GM19025 (cell line): ENCODE results near the gene NRAP.

Experiments
- ATAC-seq: cut with Tn5 transposase; IDR thresholded peaks from one replicate; pipeline ENCODE4 v1.9.1; 2021; ENCODE audit warnings: mild to moderate bottlenecking, low read depth, moderate library complexity; ENCODE audit not compliant: unreplicated experiment

Gene NRAP

DNA sequence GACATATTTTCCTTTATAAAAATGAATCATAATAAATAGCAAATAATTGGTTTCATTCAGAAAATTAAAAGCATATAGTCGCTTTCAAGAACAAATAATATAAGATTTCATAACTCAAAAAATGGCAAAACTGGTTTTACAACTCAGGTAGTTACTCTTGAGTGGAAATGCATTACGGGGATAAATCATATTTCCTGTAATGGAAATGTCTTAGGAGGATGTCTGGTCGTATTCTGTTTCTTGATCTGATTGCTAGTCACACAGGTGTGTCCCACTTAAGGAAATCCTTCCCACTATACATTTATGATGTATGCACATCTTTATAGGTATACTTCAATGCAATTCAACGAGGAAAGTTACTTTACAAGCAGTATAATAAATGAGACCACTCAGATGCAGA lies 20.7 kb downstream of the NRAP start:
- ATAC-seq, result no peak

DNA sequence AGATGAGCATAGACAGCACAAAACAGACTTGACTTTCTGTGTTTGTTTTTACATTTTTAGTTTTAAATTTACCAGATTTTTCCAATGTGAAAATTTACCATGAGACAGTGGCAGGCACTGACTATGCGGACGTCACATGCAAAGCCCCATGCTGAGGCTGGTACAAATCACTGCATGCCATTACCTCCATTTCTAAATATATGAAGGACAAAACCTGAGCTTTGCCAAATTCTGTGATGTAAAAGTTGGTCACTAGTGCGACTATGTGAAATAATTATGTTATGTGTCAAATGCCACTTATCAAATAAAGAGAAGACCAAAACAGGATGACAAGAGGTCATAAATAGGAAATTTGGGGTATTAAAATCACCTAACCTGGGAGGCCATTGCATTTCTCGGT lies 22.1 kb downstream of the NRAP start:
- no peak for ATAC-seq

DNA sequence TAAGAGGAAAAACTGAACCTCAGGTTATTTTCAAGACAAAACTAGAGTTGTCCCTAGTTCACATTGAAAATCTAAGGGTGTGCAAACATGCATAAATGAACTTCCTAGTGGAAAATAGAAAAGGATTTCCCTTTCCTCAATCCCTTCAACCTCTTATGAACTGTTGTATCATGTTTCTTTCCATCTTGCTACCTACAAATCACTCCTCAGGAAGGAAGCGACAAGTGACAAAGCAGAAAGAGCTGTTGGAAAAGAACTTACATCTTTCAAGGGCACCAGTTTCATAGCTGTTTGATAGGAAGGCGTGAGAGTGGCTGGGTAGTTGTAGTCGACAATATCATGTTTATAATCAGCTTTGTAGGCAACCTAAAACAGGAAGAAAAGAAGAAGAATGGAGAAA lies 23.9 kb downstream of the NRAP start:
- ATAC-seq, result no peak

DNA sequence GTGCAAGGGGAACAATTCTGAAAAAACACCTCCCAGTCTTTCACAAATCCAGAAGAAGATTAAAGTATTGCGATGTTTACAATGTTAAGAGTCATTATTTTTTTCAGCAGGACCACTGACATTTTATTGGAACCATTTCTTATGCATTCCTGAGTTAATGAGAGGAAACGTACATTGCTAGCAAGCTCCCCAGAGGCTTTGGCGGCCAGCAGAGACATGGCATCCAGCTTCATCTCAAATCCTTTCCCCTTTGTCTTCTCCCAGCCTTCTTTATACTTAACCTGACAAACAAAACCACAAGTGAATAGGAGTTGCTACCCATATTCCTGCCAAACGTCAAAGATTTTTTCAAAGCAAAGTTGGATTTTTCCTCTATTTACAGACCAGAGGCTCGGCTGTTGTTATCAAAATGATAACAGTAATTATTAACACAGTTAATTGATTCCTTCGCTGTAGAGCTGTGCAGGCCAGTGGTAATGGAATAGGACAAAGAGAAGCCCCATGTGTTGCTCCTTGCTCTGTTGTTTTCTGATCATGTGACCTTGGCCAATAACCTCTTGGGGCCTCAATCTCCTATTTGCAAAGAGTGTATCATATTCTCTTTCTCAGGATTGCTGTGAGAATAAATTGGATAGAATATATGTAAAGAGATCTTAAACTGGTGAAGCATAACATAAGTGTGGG lies 32.0 kb downstream of the NRAP start:
- ATAC-seq, result no peak

DNA sequence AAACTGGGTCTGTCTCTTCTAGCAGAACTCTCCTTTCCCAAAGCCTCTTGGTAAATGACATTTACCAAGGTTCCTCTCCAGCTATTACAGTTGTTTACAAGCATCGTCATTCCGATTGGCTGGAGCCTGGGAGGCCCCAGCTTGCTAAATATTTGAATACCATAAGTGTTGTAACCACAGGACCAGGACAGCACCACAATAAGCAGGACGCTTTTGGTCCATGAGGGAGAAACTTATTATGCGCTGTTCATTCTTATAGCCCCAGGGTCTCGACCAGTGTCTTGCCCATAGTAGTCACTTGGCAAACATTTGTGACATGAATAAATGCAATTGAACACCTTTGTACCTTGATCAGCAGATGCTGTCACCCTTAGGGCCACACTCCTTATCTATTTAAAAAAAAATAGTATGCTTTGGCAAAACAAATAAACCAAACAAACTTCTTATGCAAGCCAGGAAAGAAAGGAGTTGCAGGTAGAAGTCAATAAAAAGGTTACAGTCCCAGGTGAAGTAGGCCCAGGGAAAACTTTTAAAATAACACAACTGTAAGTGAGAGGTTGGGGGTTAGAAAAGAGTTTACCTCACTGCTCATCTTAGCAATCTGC lies 32.8 kb downstream of the NRAP start:
- no peak for ATAC-seq

DNA sequence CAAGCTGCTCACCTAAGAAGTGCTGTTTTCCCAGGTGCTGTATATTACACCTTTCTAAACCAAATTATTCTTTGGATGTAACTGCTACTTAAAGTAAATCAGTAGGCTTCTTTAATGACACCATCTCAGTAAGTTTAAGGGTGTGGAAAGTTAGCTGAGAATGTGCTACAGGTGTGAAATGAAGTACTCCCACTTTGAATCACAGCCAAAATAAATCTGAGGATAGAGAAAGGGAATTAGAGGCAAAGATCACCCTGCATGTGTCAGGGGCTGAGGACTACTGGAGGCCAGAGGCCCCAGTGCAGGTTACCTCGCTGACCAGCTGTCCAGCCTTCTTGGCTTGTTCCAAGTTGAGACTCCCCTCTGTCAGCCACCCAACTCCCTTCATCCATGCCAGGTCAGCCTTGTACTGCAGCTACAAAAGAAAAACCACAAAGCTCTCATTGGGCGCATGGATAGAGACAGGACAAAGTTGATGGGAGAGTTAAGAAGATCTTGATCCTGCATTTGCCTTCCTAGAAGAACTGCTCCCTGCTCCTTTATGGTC lies 35.2 kb downstream of the NRAP start:
- ATAC-seq, result no peak

DNA sequence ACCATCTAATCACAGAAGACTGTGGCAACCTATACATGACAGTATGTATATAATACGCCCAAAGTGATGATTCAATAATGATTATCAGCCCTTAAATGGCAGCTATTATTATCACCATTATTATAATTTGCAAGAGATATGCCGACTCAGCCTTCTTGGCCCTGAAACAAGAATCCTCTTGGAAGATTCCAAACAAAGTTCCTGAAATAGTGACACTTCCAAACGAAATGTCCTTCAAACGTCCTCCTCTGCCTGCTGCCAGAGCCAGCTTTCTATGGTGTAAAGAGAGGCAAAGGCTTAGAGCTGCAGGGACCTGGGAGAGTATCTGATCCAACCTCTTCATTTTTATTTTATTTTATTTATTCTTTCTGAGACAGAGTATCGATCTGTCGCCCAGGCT lies 36.0 kb downstream of the NRAP start:
- ATAC-seq, result no peak

DNA sequence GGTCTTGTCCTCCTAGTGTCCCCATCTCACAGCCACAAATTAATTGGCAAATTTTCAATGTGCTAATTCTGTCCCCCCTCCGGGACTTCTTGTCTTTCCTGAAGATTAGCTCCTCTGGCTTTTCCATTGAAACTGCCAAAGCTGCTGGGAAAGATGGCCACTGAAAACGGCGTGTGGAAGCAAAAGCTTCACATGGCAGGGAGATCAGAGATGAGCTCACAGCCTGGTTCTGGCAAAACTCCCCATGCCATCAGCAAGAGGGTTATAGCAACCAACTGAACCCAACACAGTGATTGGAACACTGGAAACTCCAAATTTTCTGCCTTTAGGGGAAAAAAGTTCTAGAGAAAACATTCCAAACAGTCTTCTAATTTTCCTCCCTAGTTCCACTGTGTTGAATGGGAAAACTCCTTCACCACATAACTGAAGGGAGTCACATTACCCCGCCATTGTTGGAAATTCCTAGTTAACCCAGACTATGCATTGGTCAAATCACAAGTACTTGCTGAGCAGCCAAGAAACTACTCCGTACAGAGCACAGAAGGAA lies 37.0 kb downstream of the NRAP start:
- no peak for ATAC-seq

DNA sequence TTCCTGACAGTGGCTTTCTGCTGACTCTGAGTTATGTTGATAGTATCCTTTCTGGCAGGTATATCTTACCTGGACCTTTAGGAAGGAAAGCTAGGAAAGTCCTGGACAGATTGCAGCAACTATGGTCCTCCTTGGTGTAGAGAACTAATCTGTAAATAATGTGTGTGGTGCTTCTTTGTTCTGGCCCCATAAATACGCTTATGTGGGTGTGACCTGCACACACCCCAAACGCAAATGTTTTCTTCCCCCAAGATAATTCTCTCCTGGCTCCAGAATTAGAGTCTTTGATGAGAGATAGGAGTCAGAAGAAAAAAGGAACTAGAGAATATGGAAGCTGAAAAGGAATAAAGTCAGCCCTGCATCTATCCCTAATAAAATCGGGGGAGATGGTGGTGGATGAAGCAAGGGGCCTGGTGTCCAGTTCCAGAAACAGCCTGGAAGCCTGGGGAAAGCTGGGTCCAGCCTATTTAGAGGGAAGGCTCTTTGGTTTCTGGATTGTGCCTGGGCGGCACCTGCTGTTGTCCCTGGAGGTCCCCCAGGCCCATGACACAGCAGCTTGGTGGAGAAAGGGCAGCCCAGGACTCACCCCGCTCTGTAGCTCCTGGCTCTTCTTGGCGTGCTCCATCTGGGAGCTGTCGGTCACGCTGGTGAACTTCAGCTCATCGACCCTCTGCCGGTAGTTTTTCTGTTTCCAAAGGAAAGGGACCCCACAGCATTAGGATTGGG lies 38.2 kb downstream of the NRAP start:
- ATAC-seq, result no peak

DNA sequence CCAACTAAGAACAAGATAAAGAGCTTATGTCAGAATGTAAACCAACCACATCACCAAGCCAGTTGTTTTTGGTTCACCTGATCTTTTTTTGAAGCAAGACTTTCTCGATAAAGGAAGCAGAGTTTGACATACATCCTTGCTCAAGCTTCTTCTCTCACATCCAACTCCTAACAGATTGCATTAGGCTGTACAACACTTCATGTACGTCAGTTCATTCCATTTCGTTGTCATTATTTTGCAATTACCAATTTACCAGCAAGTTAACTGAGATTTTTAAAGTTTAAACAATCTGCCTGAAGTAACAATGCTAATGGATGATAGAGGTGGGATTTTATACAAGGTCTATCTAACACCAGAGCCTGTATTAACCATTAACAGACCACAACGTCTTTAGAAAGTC lies 41.0 kb downstream of the NRAP start:
- no peak for ATAC-seq

DNA sequence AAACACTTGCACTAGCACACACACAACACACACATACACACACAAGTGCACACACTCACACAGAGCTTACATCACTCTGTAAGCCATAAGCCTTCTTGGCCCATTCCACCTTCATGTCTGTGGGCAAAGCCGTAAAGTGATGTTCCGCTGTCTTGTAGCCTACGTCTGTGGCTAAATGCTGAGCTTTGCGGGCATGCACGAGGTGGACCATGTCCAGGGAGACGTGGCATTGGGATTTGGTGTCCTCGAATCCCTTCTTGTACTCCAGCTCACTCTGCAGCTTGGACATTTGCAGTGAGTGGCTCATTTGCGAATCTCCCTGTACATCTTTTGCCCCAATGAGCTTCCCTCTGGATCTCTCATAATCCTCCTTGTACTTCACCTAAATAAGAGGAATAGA lies 42.0 kb downstream of the NRAP start:
- no peak for ATAC-seq

DNA sequence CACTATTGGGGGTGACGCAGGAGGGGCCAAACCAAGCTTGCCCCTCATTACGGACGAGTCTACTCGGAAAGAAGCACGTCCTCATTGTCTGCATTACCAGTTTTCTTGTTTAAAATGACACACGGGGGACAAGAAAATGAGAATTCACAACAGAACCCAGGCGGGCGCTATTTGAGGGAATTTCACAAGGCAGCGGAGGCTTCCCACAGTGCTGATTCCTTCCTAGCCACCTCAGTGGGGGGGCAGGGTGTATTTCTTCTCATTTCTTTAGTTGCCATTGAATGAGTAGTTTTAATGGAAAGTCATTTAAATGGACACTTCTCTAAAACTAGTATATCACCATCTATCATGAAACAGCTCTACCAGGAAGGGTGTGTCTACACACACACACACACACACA lies 42.9 kb downstream of the NRAP start:
- ATAC-seq, result no peak

DNA sequence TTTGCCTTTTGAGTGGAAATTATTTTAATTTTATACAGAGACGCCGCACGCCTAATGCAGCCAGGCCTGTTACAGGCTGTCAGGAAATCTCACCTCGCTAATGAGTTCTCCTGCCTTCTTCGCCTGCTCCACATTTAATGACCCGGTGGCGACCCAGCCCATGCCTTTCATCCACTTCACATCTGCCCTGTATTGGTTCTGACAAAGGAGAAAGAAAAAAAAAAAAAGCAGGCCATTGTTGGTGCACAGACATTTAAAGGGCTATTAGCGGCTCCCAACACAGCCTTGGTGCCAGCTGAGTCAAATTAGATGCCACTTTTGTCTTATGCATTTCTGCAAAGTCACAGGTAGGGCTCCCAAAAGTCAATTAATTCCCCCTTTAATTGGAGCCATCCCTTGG lies 43.3 kb downstream of the NRAP start:
- ATAC-seq, result no peak

DNA sequence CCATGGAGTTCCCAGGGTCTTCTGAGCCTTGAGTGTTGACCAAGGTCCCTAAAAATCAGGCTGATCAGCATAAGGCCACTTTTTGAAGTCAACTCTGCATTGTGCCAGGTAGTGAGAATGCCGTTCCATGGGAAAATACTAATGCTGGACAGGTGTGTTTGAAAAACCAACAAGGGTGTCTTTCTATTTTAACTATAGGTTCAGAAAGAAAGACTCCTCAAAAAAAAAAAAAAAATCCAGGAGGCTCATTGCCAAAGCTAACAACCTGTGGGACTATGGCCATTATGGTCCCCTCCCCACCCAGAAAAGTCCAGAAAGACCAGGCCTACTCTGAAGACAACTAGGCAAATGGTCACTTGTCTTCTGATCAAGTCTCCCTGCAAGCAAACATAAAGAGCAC lies 44.4 kb downstream of the NRAP start:
- ATAC-seq, result no peak

DNA sequence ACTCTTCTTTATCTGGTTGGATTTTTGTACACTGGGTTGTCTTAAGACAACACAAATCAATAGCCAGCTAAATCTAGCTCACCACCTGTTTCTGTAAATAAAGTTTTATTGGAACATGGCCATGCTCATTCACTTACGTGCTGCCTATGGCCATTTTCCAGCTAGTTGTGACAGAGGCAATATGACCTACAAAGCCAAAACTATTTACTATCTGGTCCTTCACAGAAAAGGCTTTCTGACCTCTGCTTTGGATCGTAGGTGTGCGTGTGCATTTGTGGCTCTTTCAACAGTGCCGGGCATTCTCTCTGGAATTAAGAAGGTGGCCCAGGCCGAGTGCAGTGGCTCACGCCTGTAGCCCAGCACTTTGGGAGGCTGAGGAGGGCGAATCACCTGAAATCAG lies 45.5 kb downstream of the NRAP start:
- no peak for ATAC-seq

DNA sequence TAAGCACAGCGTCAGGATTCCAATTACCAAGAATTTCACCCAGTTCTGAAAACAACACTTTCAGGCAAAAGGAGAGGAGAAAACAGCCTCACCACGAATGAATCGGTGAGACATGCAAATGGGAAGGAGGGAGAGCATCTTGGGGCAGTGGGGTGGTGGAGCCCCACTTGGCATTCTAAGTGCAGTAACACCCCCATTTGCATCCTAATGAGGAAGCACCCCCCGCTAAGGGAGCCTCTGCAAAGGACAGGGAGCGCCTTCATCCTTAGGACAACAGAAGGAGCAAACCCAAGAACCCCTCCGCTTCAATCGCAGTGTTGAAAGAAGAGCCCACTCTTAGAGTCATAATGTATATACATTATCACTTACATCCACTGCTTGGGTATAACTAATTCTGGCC lies 46.8 kb downstream of the NRAP start:
- no peak for ATAC-seq

DNA sequence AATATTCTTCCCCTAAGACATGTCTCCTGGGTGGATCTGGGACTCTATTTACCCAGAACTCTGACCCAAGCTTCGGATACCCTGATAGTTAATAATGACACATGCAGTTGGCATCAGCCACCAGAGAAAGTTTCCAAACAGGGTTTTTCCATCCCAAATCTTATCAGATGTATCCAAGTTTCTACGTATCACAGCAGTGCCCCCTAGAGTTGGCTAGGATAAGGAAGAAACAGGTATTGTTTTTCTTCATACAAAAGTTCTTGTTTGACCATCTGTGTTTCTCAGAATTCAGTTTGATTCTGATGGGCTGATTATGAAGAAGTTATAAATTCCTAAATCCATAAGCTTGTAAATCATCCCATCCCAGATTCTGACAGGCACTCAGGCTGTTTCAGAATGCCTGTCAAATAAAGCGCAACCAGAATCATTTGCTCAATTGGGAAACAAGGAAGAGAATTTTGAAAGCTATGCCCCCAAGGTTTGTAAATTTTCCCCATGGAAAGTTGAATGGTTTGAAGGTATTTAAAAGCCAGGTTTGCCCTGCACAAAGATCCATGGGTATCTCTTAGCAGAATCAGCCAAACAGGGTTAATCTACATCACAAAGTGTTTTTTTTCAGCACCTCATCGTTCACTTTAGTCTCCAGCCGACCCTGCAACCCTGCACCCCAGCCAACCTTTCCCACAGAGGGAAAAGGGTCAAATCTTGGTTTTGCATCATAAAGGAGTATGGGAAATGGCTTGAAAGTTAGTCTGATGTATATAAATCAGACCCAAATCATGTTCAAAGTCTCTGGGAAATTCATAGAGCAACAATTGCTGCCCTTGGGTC lies 47.4 kb downstream of the NRAP start:
- ATAC-seq, result no peak

DNA sequence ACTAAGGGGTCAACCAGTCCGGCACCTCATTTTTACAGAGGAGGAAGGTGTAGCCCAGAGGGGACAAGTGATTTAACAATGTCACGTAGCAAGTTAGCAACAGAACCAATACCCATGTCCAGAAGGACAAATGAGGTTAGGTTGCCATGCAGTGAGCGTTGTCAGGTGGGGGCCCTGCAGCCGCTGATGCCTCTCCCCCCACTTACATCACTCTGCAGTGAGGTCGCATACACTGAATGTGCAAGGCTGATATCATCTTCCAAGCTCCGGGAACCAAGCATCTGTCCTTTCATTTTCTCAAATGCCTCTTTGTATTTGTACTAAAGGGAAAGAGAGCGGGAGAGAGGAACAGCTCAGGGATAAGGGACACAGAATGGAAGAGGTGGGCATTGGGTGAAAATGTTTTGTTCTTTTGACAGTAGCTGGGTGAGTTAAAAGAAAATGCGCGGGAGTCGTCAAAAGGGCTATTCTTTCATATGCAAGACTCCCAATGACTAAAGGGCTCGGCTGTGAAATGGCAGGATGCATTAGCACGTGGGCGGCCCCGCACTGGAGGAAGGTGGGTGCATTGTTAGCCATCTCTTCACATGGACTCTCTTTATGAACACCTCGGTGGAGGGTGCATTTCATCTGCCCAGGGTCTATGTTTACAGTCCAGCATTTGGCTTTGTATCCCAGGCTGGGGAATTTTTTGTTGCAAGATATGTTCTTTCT lies 49.7 kb downstream of the NRAP start:
- ATAC-seq, result no peak

DNA sequence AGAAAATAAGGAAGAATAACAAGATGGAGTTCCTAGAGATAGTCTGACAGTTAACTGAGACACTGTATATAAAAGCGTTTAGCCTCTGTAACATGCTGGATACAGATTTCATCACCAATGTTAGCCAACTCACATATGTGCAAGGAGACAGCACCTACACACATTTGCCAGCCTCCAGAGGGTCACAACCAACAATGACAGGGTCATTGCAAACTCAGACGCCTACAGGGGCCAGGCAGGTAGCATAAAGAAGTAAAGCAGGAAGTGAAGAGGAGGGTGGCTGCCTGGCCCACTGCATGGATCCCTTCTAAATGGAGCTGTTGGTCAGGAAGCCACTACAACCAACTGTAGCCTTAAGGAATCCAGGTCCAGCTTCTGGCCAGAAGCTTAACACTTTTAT lies 50.4 kb downstream of the NRAP start:
- ATAC-seq, result no peak

DNA sequence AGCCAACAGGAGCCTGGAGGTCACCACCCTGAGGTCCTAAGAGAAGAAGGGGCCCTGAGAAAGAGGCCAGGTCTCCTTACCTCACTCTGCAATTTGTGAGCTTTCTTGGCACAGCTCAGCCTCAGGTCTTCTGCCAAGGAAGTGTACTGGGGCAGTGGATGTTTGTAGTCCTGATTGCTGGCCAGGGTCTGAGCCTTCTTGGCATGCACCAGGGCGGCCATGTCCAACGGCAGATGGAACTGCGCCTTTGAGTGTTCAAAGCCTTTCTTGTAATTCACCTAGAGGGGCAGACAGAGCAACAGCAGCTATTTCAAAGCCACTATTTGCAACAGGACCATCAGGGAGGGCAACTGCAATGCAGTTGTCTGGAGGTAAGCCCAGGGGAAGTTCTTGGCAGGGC lies 51.7 kb downstream of the NRAP start:
- no peak for ATAC-seq
